ENCODE results near the gene ST14. TPM values are rescaled to one million over a fixed set of nuclear protein-coding genes. Genes with fewer than 3 reads are reported as not detected.

Gene ST14
- total and polyA plus RNA-seq, 10 of the 15 experiments (the other 5 are each of a cell fraction or from before 2014, with no cell fraction given) = 0.02 to 3.9 (median 0.73) TPM; not detected in 2

DNA sequence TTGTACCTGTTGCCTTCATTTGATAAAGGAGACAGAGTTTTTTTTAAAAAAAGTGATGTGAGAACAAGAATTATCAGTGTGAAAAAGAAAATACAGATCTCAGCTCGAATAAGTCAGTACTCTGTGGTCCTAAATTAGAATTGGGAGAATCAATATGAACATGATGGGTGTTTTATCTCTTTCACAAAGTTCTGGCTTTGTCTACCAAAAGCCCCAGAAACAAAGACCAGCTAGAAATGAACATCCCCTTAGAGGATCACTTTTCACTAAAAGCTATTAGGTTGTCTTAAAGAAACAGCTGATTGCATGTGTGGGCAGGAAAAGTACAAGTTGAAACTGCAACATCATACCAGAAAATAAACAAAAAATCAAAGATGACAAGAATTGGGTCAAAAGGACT is 8.4 kb upstream of the ST14 start (continued):
- TF ChIP-seq, protein P1, sequence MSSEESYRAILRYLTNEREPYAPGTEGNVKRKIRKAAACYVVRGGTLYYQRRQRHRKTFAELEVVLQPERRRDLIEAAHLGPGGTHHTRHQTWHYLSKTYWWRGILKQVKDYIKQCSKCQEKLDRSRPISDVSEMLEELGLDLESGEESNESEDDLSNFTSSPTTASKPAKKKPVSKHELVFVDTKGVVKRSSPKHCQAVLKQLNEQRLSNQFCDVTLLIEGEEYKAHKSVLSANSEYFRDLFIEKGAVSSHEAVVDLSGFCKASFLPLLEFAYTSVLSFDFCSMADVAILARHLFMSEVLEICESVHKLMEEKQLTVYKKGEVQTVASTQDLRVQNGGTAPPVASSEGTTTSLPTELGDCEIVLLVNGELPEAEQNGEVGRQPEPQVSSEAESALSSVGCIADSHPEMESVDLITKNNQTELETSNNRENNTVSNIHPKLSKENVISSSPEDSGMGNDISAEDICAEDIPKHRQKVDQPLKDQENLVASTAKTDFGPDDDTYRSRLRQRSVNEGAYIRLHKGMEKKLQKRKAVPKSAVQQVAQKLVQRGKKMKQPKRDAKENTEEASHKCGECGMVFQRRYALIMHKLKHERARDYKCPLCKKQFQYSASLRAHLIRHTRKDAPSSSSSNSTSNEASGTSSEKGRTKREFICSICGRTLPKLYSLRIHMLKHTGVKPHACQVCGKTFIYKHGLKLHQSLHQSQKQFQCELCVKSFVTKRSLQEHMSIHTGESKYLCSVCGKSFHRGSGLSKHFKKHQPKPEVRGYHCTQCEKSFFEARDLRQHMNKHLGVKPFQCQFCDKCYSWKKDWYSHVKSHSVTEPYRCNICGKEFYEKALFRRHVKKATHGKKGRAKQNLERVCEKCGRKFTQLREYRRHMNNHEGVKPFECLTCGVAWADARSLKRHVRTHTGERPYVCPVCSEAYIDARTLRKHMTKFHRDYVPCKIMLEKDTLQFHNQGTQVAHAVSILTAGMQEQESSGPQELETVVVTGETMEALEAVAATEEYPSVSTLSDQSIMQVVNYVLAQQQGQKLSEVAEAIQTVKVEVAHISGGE (CRISPR knock-in tag; IDR thresholded peaks at IDR 0.05) = no peak
- no peak for TF ChIP-seq MTA3 (IDR thresholded peaks at IDR 0.05; ENCODE audit: borderline replicate concordance, low read length)
- TF ChIP-seq, protein P2, sequence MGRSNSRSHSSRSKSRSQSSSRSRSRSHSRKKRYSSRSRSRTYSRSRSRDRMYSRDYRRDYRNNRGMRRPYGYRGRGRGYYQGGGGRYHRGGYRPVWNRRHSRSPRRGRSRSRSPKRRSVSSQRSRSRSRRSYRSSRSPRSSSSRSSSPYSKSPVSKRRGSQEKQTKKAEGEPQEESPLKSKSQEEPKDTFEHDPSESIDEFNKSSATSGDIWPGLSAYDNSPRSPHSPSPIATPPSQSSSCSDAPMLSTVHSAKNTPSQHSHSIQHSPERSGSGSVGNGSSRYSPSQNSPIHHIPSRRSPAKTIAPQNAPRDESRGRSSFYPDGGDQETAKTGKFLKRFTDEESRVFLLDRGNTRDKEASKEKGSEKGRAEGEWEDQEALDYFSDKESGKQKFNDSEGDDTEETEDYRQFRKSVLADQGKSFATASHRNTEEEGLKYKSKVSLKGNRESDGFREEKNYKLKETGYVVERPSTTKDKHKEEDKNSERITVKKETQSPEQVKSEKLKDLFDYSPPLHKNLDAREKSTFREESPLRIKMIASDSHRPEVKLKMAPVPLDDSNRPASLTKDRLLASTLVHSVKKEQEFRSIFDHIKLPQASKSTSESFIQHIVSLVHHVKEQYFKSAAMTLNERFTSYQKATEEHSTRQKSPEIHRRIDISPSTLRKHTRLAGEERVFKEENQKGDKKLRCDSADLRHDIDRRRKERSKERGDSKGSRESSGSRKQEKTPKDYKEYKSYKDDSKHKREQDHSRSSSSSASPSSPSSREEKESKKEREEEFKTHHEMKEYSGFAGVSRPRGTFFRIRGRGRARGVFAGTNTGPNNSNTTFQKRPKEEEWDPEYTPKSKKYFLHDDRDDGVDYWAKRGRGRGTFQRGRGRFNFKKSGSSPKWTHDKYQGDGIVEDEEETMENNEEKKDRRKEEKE (IDR thresholded peaks at IDR 0.05) = no peak
- TF ChIP-seq RCOR1 (conservative IDR thresholded peaks at IDR 0.05; ENCODE audit: low read depth, low read length) = no peak
- TF ChIP-seq ATF2 (IDR thresholded peaks at IDR 0.05; ENCODE audit: low read length) = peak; percentile 47; the same call in 1 of the 2 replicates
- TF ChIP-seq NFIC (IDR thresholded peaks at IDR 0.05; ENCODE audit: low read depth, low read length) = peak; percentile 51
- no peak for TF ChIP-seq PML (IDR thresholded peaks at IDR 0.05; ENCODE audit: low read length)
- TF ChIP-seq STAT1 (conservative IDR thresholded peaks at IDR 0.05) = no peak
- TF ChIP-seq BACH1 (IDR thresholded peaks at IDR 0.05; ENCODE audit: borderline replicate concordance) = no peak
- TF ChIP-seq ZNF622 (IDR thresholded peaks at IDR 0.05) = no peak
- TF ChIP-seq MAX (IDR thresholded peaks at IDR 0.05; ENCODE audit: low read depth, low read length) = no peak
- TF ChIP-seq LARP7 (IDR thresholded peaks at IDR 0.05) = no peak
- TF ChIP-seq WRNIP1 (IDR thresholded peaks at IDR 0.05; ENCODE audit: borderline replicate concordance, low read depth, low read length) = no peak
- no peak for TF ChIP-seq FOXK2 (IDR thresholded peaks at IDR 0.05)
- TF ChIP-seq EGR1 (IDR thresholded peaks at IDR 0.05; ENCODE audit: borderline replicate concordance in 1 of 2, low read depth in 2 of 2, low read length in 2 of 2) = no peak
- no peak for TF ChIP-seq NR2C1 (IDR thresholded peaks at IDR 0.05)
- TF ChIP-seq NFYA (IDR thresholded peaks at IDR 0.05; ENCODE audit: borderline replicate concordance, low read depth, low read length) = no peak
- TF ChIP-seq RELA (IDR thresholded peaks at IDR 0.05; ENCODE audit: borderline replicate concordance, partially characterized antibody) = no peak
- TF ChIP-seq ATF3 (IDR thresholded peaks at IDR 0.05; ENCODE audit: borderline replicate concordance, extremely low read depth, low read depth, low read length) = no peak
- no peak for TF ChIP-seq RBBP5 (conservative IDR thresholded peaks at IDR 0.05)
- no peak for TF ChIP-seq CBFB (IDR thresholded peaks at IDR 0.05; ENCODE audit: low read depth)
- 0 out of 2 replicates have a peak, but pooled peaks have one; percentile 14 for TF ChIP-seq FOXM1 (IDR thresholded peaks at IDR 0.05; ENCODE audit: low read depth, low read length)
- no peak for TF ChIP-seq HDAC2 (IDR thresholded peaks at IDR 0.05)

All from GM12878 (cell line).